ENCODE measurements around the gene LIMS3. TPM values are rescaled to one million over a fixed set of nuclear protein-coding genes. Genes with fewer than 3 reads are reported as not detected.

Gene LIMS3
- total RNA-seq = 1.0 and 1.2 TPM in 2 replicates

GRCh38 chr2:109898462-109899336, at the start of gene LIMS3:
TSS of gene LIMS3 (plus strand) at chr2:109898688. CDS start at chr2:109898729, 41 bp downstream.

Other genes starting within 250 kb of the LIMS3 start
- gene RGPD5, start 104.4 kb upstream of the LIMS3 start, total RNA-seq = 5.4 and 6.1 TPM in 2 replicates
- gene MALL, start 217.1 kb downstream of the LIMS3 start, total RNA-seq = 6.7 and 9.8 TPM in 2 replicates